ENCODE measurements around the gene SF3B1.

The SF3B1 gene

DNA sequence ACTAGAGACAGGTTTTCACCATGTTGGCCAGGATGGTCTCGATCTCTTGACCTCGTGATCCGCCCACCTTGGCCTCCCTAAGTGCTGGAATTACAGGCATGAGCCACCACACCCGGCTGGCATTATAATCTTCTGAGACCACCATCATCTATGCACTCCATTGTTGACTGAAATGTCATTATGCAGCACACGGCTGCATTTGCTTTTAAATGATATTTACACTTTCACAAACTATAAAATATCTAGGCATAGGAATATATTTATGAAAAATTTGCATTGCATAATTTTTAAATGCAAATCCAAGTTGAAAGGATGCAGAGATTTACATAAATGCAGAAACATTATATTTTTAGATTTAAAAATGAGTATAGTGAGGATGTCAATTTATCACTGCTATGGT, 94.2 kb downstream of the SF3B1 start:
- DNase-seq (ENCODE audit: low read depth in 2 of 3, low spot score in 1 of 3): no peak

Data from stimulated activated CD4-positive, alpha-beta T cell treated with anti-CD3 and anti-CD28 coated beads, Interleukin-12 subunit alpha, Interleukin-12 subunit beta, amount 100 ng/mL, for 48 hours (primary cell).